Muscle layer of duodenum (tissue), 2 donors: ENCODE measurements around the gene RPUSD3.

ENCODE experiments used
- H3K27ac ChIP-seq: one replicate; pipeline ENCODE4 v1.7.0; 2013; ENCODE audit warnings: mild to moderate bottlenecking, low read length
- H3K27me3 ChIP-seq: one replicate; pipeline ENCODE4 v1.7.0; 2013; ENCODE audit warnings: low read depth, mild to moderate bottlenecking, control low read depth, low read length
- H3K36me3 ChIP-seq, 2 donors: one replicate each; pipeline ENCODE4 v1.7.0; 2013; ENCODE audit warnings: low read length in 2 of 2, control low read depth in 1 of 2, mild to moderate bottlenecking in 1 of 2; ENCODE audit not compliant: insufficient read depth in 2 of 2, control insufficient read depth in 1 of 2
- H3K4me1 ChIP-seq, 2 donors: one replicate each; pipeline ENCODE4 v1.7.0; 2013; ENCODE audit warnings: low read length in 2 of 2, mild to moderate bottlenecking in 2 of 2, control low read depth in 1 of 2, moderate library complexity in 1 of 2; ENCODE audit not compliant: insufficient read depth in 2 of 2, control insufficient read depth in 1 of 2
- H3K4me3 ChIP-seq, 2 donors: one replicate each; pipeline ENCODE4 v1.7.0; 2013; ENCODE audit warnings: low read length in 2 of 2, low read depth in 1 of 2, mild to moderate bottlenecking in 1 of 2
- H3K9me3 ChIP-seq, 2 donors: one replicate each; pipeline ENCODE4 v1.7.0; 2013; ENCODE audit warnings: low read length in 2 of 2, control low read depth in 1 of 2, mild to moderate bottlenecking in 1 of 2; ENCODE audit not compliant: control insufficient read depth in 1 of 2
- donor health status: healthy.

RPUSD3 gene, protein sequence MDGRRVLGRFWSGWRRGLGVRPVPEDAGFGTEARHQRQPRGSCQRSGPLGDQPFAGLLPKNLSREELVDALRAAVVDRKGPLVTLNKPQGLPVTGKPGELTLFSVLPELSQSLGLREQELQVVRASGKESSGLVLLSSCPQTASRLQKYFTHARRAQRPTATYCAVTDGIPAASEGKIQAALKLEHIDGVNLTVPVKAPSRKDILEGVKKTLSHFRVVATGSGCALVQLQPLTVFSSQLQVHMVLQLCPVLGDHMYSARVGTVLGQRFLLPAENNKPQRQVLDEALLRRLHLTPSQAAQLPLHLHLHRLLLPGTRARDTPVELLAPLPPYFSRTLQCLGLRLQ

DNA sequence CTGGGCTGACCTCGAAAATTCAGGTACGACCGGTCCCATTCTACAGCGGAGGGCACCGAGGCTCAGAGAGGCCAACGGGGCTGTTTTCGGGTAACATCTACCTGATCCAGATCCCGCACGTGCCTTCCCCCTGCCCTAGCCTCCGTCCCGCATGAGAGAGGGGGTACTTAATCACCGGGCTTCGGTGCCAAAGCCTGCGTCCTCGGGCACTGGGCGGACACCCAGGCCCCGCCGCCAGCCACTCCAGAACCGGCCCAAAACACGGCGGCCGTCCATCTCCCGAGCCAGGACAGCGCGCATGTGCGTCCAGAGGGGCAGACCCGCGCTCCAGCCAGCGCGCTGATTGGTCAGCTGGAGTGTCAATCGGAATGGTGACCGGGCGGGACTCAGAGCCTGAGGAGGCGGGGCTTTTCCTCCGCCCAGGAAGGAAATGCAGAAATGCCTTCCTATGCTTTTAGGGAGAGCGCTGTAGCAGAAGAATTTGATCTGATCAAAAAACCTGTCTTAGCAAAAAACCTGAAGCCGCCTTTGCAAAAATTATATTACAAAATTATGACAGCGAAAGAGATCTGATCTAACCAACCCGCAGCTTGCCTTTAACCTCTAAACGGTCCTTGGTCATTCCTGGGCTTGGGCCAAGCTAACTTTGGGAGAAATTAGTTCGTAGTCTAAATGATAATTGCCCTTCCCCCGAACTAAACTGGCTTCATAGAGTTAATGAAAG lies at the start of gene RPUSD3:
Gene RPUSD3, minus strand, starts transcription at position 294 of the 724 bp plus-strand sequence. Its CDS starts 18 bp downstream, at position 276.
- H3K27me3 ChIP-seq, result no peaks in the 10 kb centered on the region
- H3K9me3 ChIP-seq, result no peaks in the 10 kb centered on the region
- peaks cover 0 to 11% of the 10 kb centered on the region in 2 donors for H3K4me1 ChIP-seq
- H3K36me3 ChIP-seq, result peaks cover 13 to 22% of the 10 kb centered on the region in 2 donors
- peak within 1 kb of the TSS; percentile 80 for H3K27ac ChIP-seq
- peak within 1 kb of the TSS; percentile 91 to 95 for H3K4me3 ChIP-seq

DNA sequence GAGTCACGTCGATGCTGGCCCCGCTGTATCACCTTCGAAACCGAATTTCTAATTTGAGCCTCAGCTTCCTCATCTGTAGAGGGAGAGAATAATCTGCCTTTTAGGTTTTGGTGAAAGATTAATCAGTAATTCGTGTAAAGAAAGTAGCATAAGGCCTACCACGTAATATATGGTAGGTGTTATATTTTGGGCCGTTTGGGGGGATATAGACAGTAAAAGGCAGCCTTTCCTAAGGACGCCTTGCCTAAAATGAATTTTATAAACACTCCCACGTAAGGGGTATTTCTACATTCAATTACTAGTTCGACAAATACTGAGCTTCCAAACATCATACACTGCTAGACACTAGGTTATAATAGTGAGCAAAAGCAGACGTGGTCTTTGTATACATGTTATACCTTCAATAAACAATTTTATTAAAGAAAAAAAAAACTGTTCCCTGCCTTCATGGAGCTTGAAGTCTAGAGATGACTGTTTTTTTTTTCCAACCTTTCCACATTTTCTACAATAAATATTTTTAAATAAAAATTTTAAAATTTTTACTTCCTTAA lies 47.3 kb upstream of the RPUSD3 start:
- Histone ChIP-seq H3K27me3 (no peaks in the 10 kb centered on the region), H3K4me3 (peak overlapping the region; percentile 72 to 94), H3K4me1 (peaks cover 0 to 16% of the 10 kb centered on the region in 2 donors), H3K36me3 (peaks cover 14 to 16% of the 10 kb centered on the region in 2 donors), H3K27ac (peak overlapping the region; percentile 98), H3K9me3 (no peaks in the 10 kb centered on the region)

DNA sequence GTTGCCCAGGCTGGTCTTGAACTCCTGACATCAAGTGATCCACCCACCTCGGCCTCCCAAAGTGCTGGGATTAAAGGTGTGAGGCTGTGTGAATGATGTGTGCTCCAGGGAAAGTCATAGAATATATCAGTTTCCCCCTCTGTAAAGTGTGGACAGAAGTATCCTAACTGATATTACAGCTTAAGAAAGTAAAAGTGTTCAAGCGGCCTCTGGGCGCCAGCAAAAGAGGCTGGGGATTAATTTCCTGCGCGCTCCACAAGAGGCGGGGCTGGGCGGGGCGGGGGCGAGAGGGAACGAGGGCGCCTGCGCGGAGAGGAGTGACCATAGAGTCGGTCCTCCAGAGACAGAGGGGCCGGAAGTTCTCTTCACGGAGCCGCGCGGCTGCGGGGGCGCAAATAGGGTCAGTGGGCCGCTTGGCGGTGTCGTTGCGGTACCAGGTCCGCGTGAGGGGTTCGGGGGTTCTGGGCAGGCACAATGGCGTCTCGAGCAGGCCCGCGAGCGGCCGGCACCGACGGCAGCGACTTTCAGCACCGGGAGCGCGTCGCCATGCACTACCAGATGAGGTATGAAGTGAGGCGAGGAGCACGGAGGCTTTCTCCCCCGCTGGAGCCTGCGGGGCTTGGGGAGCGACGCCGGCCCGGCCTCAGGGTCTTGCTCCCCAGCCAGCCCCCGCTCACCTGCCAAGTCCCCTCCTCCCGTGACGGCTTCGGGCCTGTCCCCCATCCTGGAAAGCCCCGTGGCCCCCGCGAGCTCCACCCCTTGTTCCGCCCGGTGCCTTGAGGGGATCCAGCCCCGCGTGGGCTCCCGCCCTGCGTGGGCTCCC lies 46.7 kb upstream of the RPUSD3 start, which contains the start of gene JAGN1:
Gene JAGN1, plus strand, starts transcription at position 362 of the 823 bp plus-strand sequence. Its CDS starts 113 bp downstream, at position 475.
- H3K4me1 ChIP-seq, result peaks cover 0 to 16% of the 10 kb centered on the region in 2 donors
- H3K36me3 ChIP-seq, result peaks cover 14 to 16% of the 10 kb centered on the region in 2 donors
- H3K9me3 ChIP-seq, result no peaks in the 10 kb centered on the region
- peak within 1 kb of the TSS; percentile 72 to 94 for H3K4me3 ChIP-seq
- H3K27ac ChIP-seq, result peak within 1 kb of the TSS; percentile 98
- no peaks in the 10 kb centered on the region for H3K27me3 ChIP-seq

DNA sequence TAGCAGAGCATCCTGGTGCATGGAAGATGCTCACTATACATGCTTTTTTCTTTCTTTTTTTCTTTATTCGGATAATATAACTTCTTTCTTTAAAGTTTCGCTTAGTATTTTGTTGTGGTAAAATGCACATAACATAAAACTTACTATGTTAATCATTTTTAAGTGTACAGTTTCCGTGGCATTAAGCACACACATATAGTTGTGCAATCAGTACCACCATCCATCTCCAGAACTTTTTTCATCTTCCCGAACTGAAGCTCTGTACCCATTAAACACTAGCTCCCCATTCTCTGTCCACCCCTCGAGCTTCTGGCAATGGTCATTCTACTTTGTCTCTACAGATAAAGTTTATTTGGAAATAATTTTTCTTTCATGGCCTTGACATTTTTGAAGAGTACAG lies 45.6 kb upstream of the RPUSD3 start:
- Histone ChIP-seq H3K4me1 (peaks cover 0 to 16% of the 10 kb centered on the region in 2 donors), H3K27me3 (no peaks in the 10 kb centered on the region), H3K4me3 (no peak overlapping the region), H3K9me3 (no peaks in the 10 kb centered on the region), H3K27ac (no peak overlapping the region), H3K36me3 (peaks cover 14 to 16% of the 10 kb centered on the region in 2 donors)

DNA sequence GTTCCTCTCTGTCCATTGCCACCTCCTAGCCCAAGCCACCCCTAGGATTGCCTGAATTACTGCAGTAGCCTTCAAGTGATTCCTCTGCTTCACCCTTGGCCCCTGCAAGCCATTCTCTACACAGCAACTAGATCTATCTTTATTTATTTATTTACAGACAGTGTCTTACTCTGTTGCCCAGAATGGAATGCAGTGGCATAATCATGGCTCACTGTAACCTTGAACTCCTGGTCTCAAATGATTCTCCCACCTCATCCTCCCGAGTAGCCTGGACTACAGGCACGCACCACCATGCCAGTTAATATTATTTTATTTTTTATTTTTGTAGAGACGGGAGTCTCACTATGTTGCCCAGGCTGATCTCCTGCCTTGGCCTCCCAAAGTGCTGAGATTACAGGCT lies 44.7 kb upstream of the RPUSD3 start:
- Histone ChIP-seq H3K27ac (no peak overlapping the region), H3K4me3 (no peak overlapping the region), H3K9me3 (no peaks in the 10 kb centered on the region), H3K36me3 (peaks cover 10 to 11% of the 10 kb centered on the region in 2 donors), H3K4me1 (peaks cover 0 to 10% of the 10 kb centered on the region in 2 donors), H3K27me3 (no peaks in the 10 kb centered on the region)

DNA sequence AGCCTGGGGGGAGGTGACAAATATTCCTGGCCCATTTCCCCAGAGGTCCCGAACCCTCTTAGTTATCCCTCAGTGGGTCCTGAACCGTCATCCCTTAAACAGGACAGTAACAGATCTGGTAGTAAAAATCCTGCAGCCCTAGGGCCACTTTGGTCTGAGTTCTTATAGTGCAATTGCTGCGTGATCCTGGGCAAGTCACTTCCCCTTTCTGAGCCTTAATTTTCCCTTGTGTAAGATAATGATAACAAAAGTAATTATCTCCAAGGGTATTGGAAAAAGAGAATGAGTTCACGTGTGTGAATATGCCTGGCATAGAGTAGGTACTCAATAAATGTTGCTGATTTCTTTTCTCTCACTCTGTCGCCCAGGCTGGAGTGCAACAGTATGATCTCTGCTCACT lies 43.7 kb upstream of the RPUSD3 start:
- peaks cover 0 to 5% of the 10 kb centered on the region in 2 donors for H3K4me1 ChIP-seq
- H3K27me3 ChIP-seq, result no peaks in the 10 kb centered on the region
- H3K4me3 ChIP-seq, result no peak overlapping the region
- H3K36me3 ChIP-seq, result peaks cover 0 to under 1% of the 10 kb centered on the region in 2 donors
- no peaks in the 10 kb centered on the region for H3K9me3 ChIP-seq
- no peak overlapping the region for H3K27ac ChIP-seq

DNA sequence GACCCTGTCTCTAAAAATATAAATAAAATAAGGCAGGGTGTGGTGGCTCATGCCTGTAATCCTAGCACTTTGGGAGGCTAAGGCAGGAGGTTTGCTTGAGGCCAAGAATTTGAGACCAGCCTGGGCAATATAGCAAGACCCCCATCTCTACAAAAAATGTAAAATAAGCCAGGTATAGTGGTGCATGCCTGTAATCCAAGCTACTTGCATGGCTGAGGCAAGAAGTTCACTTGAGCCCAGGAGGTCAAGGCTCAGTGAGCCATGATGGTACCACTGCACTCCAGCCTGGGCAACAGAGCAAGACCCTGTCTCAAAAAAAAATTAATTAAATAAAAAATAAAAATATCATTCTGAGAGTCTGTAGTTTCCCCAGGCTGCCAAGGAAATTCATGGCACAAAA lies 42.5 kb upstream of the RPUSD3 start:
- Histone ChIP-seq H3K4me3 (no peak overlapping the region), H3K9me3 (no peaks in the 10 kb centered on the region), H3K27me3 (no peaks in the 10 kb centered on the region), H3K4me1 (no peaks in the 10 kb centered on the region), H3K36me3 (no peaks in the 10 kb centered on the region), H3K27ac (no peak overlapping the region)

DNA sequence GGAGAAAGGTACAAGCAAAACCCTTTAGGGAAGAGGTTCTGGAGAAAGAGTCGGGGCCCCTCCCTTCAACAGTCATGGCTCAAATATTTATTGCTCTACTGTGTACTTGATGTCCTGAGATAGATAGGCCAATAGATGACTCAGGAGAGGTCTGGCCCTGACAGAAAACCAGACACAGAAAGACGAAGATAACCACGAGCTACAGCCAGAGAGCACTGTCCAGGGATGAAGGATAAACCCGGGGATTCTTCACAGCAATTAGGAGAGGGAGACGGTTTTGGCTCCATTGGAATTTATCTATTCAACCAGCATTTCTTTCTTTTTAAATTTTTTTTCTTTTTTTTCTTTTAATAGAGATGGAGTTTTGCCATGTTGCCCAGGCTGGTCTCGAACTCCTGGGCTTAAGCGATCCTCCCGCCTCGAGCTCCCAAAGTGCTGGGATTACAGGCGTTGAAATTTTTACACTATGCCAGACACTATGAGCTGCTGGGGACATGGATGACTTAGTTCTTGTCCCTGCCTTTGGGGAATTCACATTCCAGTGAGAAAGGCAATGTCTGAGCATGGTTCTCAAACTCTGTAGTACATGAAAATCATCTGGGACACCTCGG lies 40.9 kb upstream of the RPUSD3 start:
- Histone ChIP-seq H3K27ac (no peak overlapping the region), H3K27me3 (no peaks in the 10 kb centered on the region), H3K36me3 (no peaks in the 10 kb centered on the region), H3K4me3 (no peak overlapping the region), H3K9me3 (no peaks in the 10 kb centered on the region), H3K4me1 (no peaks in the 10 kb centered on the region)

DNA sequence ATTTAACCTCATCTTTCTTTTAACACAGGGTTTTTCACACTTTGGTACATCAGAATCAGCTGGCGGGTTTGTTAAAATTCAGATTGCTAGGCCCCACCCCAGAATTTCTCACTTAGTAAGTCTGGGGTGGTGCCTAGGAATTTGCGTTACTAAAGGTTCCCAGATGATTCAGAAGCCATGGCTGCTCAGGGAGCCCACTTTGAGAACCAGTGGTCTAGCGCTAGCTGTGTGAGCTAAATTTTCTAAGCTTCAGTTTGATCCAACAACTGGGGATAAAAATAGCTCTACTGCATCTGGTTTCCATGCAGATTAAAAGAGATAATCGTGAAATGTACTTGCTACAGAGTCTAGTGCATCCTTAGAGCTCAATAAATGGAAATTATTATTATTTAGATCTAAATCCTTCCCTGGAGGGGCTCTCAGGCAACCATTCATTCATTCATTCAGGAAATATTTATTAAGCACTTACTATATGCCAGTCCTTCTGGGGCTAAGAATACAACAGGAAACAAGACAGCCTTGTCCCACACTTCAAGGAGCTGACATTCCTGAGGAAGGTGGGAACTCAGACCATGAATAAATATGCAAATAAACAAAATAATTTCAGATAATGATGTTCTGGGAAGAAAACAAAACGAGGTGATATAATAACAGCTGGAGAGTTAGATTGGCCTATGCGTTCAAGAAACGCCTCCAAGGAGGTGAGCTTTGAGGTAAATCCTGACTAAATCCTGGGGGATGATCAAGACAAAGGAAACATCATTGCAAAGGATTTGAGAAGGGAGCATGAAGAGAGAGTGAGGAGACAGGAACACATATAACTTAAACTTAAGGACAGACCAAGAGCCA lies 40.1 kb upstream of the RPUSD3 start:
- Histone ChIP-seq H3K27ac (peak overlapping the region; percentile 10), H3K4me1 (no peaks in the 10 kb centered on the region), H3K27me3 (no peaks in the 10 kb centered on the region), H3K4me3 (no peak overlapping the region), H3K36me3 (no peaks in the 10 kb centered on the region), H3K9me3 (no peaks in the 10 kb centered on the region)

DNA sequence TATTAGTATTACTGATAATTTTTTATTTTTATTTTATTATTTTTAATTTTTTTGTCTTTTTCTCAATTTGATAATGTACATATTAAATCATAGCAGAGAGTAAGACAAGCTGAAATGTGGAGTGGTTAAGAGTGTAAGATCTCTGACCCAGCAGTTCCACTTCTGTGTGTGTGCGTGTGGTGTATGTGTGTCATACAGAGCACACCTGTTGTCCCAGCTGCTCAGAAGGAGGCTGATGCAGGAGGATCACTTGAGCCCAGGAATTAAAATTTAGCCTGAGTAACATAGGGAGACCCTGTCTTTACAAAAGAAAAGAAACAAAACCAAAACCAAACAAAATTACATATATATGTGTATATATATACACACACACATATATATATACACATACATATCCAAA lies 37.6 kb upstream of the RPUSD3 start:
- Histone ChIP-seq H3K4me3 (no peak overlapping the region), H3K4me1 (no peaks in the 10 kb centered on the region), H3K27ac (no peak overlapping the region), H3K27me3 (no peaks in the 10 kb centered on the region), H3K36me3 (no peaks in the 10 kb centered on the region), H3K9me3 (no peaks in the 10 kb centered on the region)
